Measurements from ENCODE around the gene SLC25A1.

DNA sequence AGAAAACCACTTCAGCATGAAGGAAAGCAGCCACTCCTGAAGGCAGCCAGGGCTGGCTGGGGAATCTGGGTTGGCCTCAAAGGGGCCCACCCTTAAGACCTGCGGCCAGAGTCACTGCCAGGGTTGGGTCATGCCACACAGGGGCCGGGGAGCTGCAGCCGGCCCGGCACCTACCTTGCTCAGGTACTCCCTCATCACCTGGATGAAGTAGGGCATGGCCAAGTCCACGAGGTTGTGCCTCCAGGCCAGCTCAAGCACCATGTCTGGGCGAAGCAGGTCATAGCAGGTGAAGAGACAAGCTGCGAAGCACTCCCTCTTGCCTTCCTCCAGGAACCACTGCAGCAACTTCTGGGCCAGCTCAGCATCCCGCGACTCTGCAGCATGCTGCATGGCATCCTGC is 4.7 kb upstream of the SLC25A1 start:
- TF ChIP-seq CTCF (IDR thresholded peaks at IDR 0.05; ENCODE audit: insufficient read depth, low read depth, low read length) = no peak
- no peak for TF ChIP-seq EZH2 (IDR thresholded peaks at IDR 0.05; ENCODE audit: insufficient read depth, low read length)
